CD4-positive, alpha-beta T cell (primary cell): Measurements from ENCODE around the gene LIMCH1. TPM values are rescaled to one million over a fixed set of nuclear protein-coding genes. Genes with fewer than 3 reads are reported as not detected.

Experiments
- ATAC-seq: fragments of 200-7000 bp; cut with Tn5 transposase; one replicate; pipeline ENCODE4 v1.10.0; 2022; ENCODE audit warnings: mild to moderate bottlenecking; ENCODE audit not compliant: poor library complexity
- CTCF ChIA-PET: fragments of 350-600 bp; sonication (Branson Sonifier 250); formaldehyde crosslinking; loops from one replicate; lab custom pipeline; 2021; ENCODE audit warnings: antibody characterized with exemption, inconsistent platforms; lab: Charles Lee
- POLR2A ChIA-PET: fragments of 350-600 bp; sonication (Branson Sonifier 250); formaldehyde crosslinking; loops from one replicate; lab custom pipeline; 2021; ENCODE audit warnings: antibody characterized with exemption, inconsistent platforms; lab: Charles Lee
- DNase-seq, 14 experiments: peaks; one replicate each; pipeline ENCODE4 v3.0.0-alpha.2; 2013 to 2020; ENCODE audit warnings: mixed read lengths in 2 of 14
- H3K27ac ChIP-seq, 2 donors: one replicate each; pipeline versions ENCODE4 v1.5.1 to v1.7.0; 2013; ENCODE audit warnings: low read length in 2 of 2, low read depth in 1 of 2, mild to moderate bottlenecking in 1 of 2
- H3K27me3 ChIP-seq, 2 experiments: 1 replicate in 1 of 2; 2 replicates in 1 of 2; pipeline versions ENCODE4 v1.6.1 to v1.7.0; 2013; ENCODE audit warnings: low read length in 2 of 2, control low read depth in 1 of 2, mild to moderate bottlenecking in 1 of 2, moderate library complexity in 1 of 2; ENCODE audit not compliant: insufficient read depth in 2 of 2, control insufficient read depth in 1 of 2
- H3K36me3 ChIP-seq: one replicate; pipeline ENCODE4 v1.6.1; 2013; ENCODE audit warnings: low read length, control low read depth; ENCODE audit not compliant: insufficient read depth
- H3K4me1 ChIP-seq: one replicate; pipeline ENCODE4 v1.6.1; 2013; ENCODE audit warnings: low read length, control low read depth; ENCODE audit not compliant: insufficient read depth
- H3K4me3 ChIP-seq: one replicate; pipeline ENCODE4 v1.5.1; 2013; ENCODE audit warnings: mild to moderate bottlenecking, low read length, moderate library complexity
- H3K9me3 ChIP-seq, 2 experiments: 1 replicate in 1 of 2; 2 replicates in 1 of 2; pipeline versions ENCODE4 v1.6.1 to v1.7.0; 2013; ENCODE audit warnings: low read length in 2 of 2, mild to moderate bottlenecking in 2 of 2, control low read depth in 1 of 2, moderate library complexity in 1 of 2; ENCODE audit not compliant: control insufficient read depth in 1 of 2, insufficient read depth in 1 of 2
- H3K27ac Mint-ChIP-seq: one replicate; pipeline ENCODE4 v1.8.0; 2020; ENCODE audit warnings: mixed read lengths
- H3K27me3 Mint-ChIP-seq: one replicate; pipeline ENCODE4 v1.8.0; 2021; ENCODE audit warnings: mixed read lengths
- H3K36me3 Mint-ChIP-seq: one replicate; pipeline ENCODE4 v1.8.0; 2021; ENCODE audit warnings: low read depth, mixed read lengths
- H3K4me1 Mint-ChIP-seq: one replicate; pipeline ENCODE4 v1.8.0; 2021; ENCODE audit warnings: low read depth, mixed read lengths
- H3K4me3 Mint-ChIP-seq: one replicate; pipeline ENCODE4 v1.8.0; 2020; ENCODE audit warnings: mild to moderate bottlenecking, mixed read lengths
- H3K9me3 Mint-ChIP-seq: one replicate; pipeline ENCODE4 v1.8.0; 2020; ENCODE audit warnings: mixed read lengths
- intact Hi-C, 2 experiments: fragments of 100-400 bp; cut with DNase I in 1 of 2; cut with micrococcal nuclease in 1 of 2; formaldehyde crosslinking; loops; one replicate each; pipeline versions ENCODE4 v1.15.1 to v1.9.0; 2023 to 2025; cut with DNase I, micrococcal nuclease
- total RNA-seq, 174 experiments: library from RNA in 2 of 174; stranded (reverse) in 2 of 174; gene quantifications; one replicate each; pipeline ENCODE4 v1.2.3 and lab custom pipeline; 2021 to 2026
- TF ChIP-seq, protein P1 (sequence below): fragments of 200-600 bp; IDR thresholded peaks from one replicate; pipeline ENCODE4 v1.8.0; 2022; ENCODE audit warnings: antibody characterized with exemption, mild to moderate bottlenecking

Gene LIMCH1
- total RNA-seq, 2 experiments from 2014 or later: not detected

DNA sequence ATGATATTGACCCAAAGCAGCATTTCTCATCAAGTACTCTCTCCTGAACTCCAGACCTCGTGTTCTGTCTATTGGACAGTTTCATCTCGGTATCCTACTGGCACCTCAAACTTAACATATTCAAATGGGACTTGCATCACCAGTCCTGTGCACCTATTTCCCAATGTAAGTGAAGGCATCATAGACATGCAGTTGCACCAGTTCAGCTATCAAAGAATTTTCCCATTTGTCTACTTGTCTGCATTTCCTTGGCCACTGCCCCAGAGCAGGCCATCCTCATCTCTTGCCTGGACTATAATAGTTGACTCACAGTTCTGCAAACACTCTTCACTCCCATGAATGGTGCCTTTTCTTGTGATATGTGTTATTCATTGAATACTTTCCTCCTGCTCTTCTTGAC is 11.3 kb upstream of the LIMCH1 start:
- ChIA-PET POLR2A (no interaction called here), CTCF (no interaction called here)
- Histone ChIP-seq H3K36me3 (no peaks in the 10 kb centered on the region), H3K27me3 (no peaks in the 10 kb centered on the region), H3K9me3 (no peaks in the 10 kb centered on the region), H3K27ac (no peak overlapping the region), H3K4me3 (no peak overlapping the region), H3K4me1 (no peaks in the 10 kb centered on the region)
- Mint-ChIP-seq H3K27me3 (no peaks in the 10 kb centered on the region), H3K27ac (no peak overlapping the region), H3K4me3 (no peak overlapping the region), H3K4me1 (no peaks in the 10 kb centered on the region), H3K9me3 (no peaks in the 10 kb centered on the region), H3K36me3 (no peaks in the 10 kb centered on the region)
- ATAC-seq (no peak), DNase-seq (no peak)
- intact Hi-C loops: no loop called here
- TF ChIP-seq, protein P1, sequence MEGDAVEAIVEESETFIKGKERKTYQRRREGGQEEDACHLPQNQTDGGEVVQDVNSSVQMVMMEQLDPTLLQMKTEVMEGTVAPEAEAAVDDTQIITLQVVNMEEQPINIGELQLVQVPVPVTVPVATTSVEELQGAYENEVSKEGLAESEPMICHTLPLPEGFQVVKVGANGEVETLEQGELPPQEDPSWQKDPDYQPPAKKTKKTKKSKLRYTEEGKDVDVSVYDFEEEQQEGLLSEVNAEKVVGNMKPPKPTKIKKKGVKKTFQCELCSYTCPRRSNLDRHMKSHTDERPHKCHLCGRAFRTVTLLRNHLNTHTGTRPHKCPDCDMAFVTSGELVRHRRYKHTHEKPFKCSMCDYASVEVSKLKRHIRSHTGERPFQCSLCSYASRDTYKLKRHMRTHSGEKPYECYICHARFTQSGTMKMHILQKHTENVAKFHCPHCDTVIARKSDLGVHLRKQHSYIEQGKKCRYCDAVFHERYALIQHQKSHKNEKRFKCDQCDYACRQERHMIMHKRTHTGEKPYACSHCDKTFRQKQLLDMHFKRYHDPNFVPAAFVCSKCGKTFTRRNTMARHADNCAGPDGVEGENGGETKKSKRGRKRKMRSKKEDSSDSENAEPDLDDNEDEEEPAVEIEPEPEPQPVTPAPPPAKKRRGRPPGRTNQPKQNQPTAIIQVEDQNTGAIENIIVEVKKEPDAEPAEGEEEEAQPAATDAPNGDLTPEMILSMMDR: no peak

DNA sequence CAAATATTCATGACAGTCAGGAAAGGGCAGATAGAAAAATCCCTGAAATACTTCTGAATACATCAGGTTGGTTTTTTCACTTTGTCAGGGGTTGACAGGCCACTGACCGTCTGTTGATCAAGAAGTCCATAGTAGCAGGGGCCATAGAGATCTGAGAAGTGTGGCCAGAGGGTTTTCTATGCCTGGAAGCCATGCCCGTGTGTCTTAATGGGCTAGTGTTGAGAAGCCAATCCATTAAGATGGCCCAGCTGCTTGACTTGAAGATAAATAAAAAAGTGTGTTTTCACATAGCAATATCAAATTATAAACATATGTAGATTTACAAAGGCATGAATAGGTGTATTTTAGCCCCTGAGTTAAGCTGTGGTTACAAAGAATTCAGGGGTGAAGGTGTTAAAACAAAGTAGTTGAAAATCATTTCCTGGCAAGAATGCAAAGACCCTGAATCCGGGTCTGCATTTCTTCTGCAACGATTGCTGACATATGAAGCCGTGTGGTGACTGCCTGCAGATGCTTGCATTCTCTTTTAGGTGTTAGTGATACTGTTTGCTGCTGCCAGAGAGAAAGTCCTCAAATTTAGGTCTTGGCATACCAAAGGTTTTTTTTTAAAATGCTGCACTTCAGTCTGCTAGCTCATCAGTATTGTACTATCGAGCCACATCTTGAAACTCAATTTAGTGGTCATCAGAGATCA is 9.3 kb upstream of the LIMCH1 start:
- no peaks in the 10 kb centered on the region for H3K9me3 ChIP-seq
- TF ChIP-seq, protein P1: no peak
- POLR2A ChIA-PET: no interaction called here
- H3K4me1 Mint-ChIP-seq: no peaks in the 10 kb centered on the region
- CTCF ChIA-PET: no interaction called here
- H3K27ac Mint-ChIP-seq: no peak overlapping the region
- ATAC-seq (no peak), DNase-seq (no peak)
- no peaks in the 10 kb centered on the region for H3K4me1 ChIP-seq
- no peak overlapping the region for H3K4me3 Mint-ChIP-seq
- no peaks in the 10 kb centered on the region for H3K27me3 Mint-ChIP-seq
- no peaks in the 10 kb centered on the region for H3K36me3 Mint-ChIP-seq
- H3K9me3 Mint-ChIP-seq: peaks cover 3% of the 10 kb centered on the region
- intact Hi-C loops: no loop called here
- no peaks in the 10 kb centered on the region for H3K36me3 ChIP-seq
- H3K27me3 ChIP-seq: no peaks in the 10 kb centered on the region
- H3K4me3 ChIP-seq: no peak overlapping the region
- H3K27ac ChIP-seq: no peak overlapping the region

DNA sequence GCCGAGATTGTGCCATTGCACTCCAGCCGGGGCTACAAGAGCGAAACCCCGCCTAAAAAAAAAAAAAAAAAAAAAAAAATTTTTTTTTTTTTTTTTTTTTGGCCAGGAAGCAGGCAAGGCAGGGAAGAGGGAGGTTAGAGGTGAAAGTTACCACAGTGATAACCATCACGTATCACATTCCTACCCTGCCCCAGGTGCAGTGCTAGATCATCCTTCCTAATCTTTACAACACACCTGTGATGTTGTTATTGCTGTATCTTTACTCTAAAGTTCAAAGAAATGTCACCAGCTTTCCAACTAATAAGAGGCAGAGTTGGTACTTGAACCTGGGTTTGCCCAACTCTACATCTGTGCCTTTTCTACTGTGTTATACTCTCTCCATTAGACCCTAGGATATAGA is 7.2 kb upstream of the LIMCH1 start:
- no peak overlapping the region for H3K4me3 Mint-ChIP-seq
- Histone ChIP-seq H3K9me3 (no peaks in the 10 kb centered on the region), H3K36me3 (no peaks in the 10 kb centered on the region), H3K4me3 (no peak overlapping the region), H3K4me1 (no peaks in the 10 kb centered on the region), H3K27me3 (no peaks in the 10 kb centered on the region), H3K27ac (no peak overlapping the region)
- peaks cover 3% of the 10 kb centered on the region for H3K9me3 Mint-ChIP-seq
- POLR2A ChIA-PET: no interaction called here
- no peaks in the 10 kb centered on the region for H3K4me1 Mint-ChIP-seq
- H3K27me3 Mint-ChIP-seq: no peaks in the 10 kb centered on the region
- DNase-seq (no peak), ATAC-seq (no peak)
- intact Hi-C loops: no loop called here
- TF ChIP-seq, protein P1: no peak
- CTCF ChIA-PET: no interaction called here
- H3K36me3 Mint-ChIP-seq: no peaks in the 10 kb centered on the region
- H3K27ac Mint-ChIP-seq: no peak overlapping the region
